ENCODE measurements around the gene MRPL54. TPM values are rescaled to one million over a fixed set of nuclear protein-coding genes. Genes with fewer than 3 reads are reported as not detected.

The MRPL54 gene
- total RNA-seq, 1 experiment from 2014 or later: 67.1 TPM

DNA sequence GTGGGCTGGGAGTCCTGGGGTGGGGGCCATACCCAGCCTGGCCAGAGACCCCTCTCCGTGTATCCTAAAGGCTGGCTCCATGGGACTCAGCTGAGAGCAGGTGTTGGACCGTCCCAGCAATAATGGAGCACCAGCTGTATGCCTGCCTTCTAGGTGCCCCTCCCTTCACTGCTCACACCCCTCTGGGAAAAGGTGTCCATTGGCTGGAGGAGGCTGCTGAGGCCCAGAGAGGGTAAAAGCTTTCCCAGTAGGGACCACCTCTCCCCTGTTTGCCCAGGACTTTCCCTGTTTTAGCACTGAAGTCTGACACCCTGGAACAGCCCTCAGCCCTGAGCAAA lies 12.9 kb downstream of the MRPL54 start:
- ATAC-seq: no peak
- Histone ChIP-seq H3K36me3 (ENCODE audit: control insufficient read depth in 1 of 2, insufficient read depth in 2 of 2, low read length in 2 of 2) (no peaks in the 10 kb centered on the region), H3K9ac (ENCODE audit: low read length) (no peak overlapping the region), H3K4me2 (ENCODE audit: low read length) (no peak overlapping the region), H3K27me3 (ENCODE audit: insufficient read depth, low read length) (no peaks in the 10 kb centered on the region), H3K4me1 (ENCODE audit: control insufficient read depth in 1 of 2, insufficient read depth in 2 of 2, low read length in 2 of 2) (no peaks in the 10 kb centered on the region), H3K27ac (ENCODE audit: low read depth, low read length) (no peak overlapping the region), H3K9me3 (ENCODE audit: control insufficient read depth in 1 of 2, insufficient read depth in 1 of 2, low read depth in 1 of 2, low read length in 2 of 2) (no peaks in the 10 kb centered on the region), H3K9me2 (ENCODE audit: insufficient read depth) (no peaks in the 10 kb centered on the region), H3K79me2 (ENCODE audit: insufficient read depth, low read length) (no peaks in the 10 kb centered on the region), H3K4me3 (replicated peaks in 1 of 2; ENCODE audit: low read depth in 1 of 2, low read length in 2 of 2) (no peak overlapping the region), H2AFZ (ENCODE audit: low read depth, low read length, poor library complexity, severe bottlenecking) (no peak overlapping the region), H4K20me1 (ENCODE audit: insufficient read depth) (no peaks in the 10 kb centered on the region)
- ChIA-PET CTCF (no interaction called here), POLR2A (interaction anchor here (1.2 kb wide), 1 partner anchor 12 kb away, joined by 5 read pairs; the partner anchor contains the start of gene MRPL54), RAD21 (ENCODE audit: low non-redundant PET in 1 of 2, low total read pairs in 2 of 2, uncharacterized antibody in 2 of 2, unreplicated experiment in 2 of 2) (no interaction called here)
- BruUV-seq (replicated peaks): no TSS peak
- no peak for TF ChIP-seq SIN3A (IDR thresholded peaks at IDR 0.05; ENCODE audit: low read depth)
- TF ChIP-seq EZH2 (IDR thresholded peaks at IDR 0.05): no peak
- TF ChIP-seq EZH2phosphoT487 (IDR thresholded peaks at IDR 0.05; ENCODE audit: borderline replicate concordance): no peak
- TF ChIP-seq YY1 (IDR thresholded peaks at IDR 0.05; ENCODE audit: extremely low read depth, insufficient replicate concordance, low read depth, low read length): no peak
- TF ChIP-seq, protein P1, sequence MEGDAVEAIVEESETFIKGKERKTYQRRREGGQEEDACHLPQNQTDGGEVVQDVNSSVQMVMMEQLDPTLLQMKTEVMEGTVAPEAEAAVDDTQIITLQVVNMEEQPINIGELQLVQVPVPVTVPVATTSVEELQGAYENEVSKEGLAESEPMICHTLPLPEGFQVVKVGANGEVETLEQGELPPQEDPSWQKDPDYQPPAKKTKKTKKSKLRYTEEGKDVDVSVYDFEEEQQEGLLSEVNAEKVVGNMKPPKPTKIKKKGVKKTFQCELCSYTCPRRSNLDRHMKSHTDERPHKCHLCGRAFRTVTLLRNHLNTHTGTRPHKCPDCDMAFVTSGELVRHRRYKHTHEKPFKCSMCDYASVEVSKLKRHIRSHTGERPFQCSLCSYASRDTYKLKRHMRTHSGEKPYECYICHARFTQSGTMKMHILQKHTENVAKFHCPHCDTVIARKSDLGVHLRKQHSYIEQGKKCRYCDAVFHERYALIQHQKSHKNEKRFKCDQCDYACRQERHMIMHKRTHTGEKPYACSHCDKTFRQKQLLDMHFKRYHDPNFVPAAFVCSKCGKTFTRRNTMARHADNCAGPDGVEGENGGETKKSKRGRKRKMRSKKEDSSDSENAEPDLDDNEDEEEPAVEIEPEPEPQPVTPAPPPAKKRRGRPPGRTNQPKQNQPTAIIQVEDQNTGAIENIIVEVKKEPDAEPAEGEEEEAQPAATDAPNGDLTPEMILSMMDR (IDR thresholded peaks at IDR 0.05 in 2 of 3, conservative IDR thresholded peaks at IDR 0.05 in 1 of 3; ENCODE audit: borderline replicate concordance in 1 of 3, insufficient read depth in 1 of 3, low read depth in 2 of 3, low read length in 2 of 3): no peak
- no peak for TF ChIP-seq CEBPB (IDR thresholded peaks at IDR 0.05; ENCODE audit: low read depth)
- no peak for TF ChIP-seq CBX3 (IDR thresholded peaks at IDR 0.05; ENCODE audit: low read depth)
- TF ChIP-seq, protein P2, sequence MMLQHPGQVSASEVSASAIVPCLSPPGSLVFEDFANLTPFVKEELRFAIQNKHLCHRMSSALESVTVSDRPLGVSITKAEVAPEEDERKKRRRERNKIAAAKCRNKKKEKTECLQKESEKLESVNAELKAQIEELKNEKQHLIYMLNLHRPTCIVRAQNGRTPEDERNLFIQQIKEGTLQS (IDR thresholded peaks at IDR 0.05): no peak
- TF ChIP-seq SP1 (IDR thresholded peaks at IDR 0.05; ENCODE audit: low read depth): no peak
- no peak for TF ChIP-seq ELF1 (IDR thresholded peaks at IDR 0.05; ENCODE audit: borderline replicate concordance, low read depth)
- TF ChIP-seq, protein P3, sequence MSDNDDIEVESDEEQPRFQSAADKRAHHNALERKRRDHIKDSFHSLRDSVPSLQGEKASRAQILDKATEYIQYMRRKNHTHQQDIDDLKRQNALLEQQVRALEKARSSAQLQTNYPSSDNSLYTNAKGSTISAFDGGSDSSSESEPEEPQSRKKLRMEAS (IDR thresholded peaks at IDR 0.05): no peak
- TF ChIP-seq, protein P4, sequence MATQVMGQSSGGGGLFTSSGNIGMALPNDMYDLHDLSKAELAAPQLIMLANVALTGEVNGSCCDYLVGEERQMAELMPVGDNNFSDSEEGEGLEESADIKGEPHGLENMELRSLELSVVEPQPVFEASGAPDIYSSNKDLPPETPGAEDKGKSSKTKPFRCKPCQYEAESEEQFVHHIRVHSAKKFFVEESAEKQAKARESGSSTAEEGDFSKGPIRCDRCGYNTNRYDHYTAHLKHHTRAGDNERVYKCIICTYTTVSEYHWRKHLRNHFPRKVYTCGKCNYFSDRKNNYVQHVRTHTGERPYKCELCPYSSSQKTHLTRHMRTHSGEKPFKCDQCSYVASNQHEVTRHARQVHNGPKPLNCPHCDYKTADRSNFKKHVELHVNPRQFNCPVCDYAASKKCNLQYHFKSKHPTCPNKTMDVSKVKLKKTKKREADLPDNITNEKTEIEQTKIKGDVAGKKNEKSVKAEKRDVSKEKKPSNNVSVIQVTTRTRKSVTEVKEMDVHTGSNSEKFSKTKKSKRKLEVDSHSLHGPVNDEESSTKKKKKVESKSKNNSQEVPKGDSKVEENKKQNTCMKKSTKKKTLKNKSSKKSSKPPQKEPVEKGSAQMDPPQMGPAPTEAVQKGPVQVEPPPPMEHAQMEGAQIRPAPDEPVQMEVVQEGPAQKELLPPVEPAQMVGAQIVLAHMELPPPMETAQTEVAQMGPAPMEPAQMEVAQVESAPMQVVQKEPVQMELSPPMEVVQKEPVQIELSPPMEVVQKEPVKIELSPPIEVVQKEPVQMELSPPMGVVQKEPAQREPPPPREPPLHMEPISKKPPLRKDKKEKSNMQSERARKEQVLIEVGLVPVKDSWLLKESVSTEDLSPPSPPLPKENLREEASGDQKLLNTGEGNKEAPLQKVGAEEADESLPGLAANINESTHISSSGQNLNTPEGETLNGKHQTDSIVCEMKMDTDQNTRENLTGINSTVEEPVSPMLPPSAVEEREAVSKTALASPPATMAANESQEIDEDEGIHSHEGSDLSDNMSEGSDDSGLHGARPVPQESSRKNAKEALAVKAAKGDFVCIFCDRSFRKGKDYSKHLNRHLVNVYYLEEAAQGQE (IDR thresholded peaks at IDR 0.05; ENCODE audit: low read depth): no peak
- TF ChIP-seq ZFX (IDR thresholded peaks at IDR 0.05): no peak
- no peak for TF ChIP-seq SRF (IDR thresholded peaks at IDR 0.05; ENCODE audit: low read depth)
- intact Hi-C loops (cut with micrococcal nuclease): no loop called here
- DNase-seq (ENCODE audit: low read depth, low spot score): no peak

All from HCT116 (cell line).